Measurements from ENCODE around the gene ATRIP. TPM values are rescaled to one million over a fixed set of nuclear protein-coding genes. Genes with fewer than 3 reads are reported as not detected.

ATRIP gene
- total and polyA plus RNA-seq, 3 experiments from 2014 or later, result 13.4 to 22.8 (median 22.1) TPM

DNA sequence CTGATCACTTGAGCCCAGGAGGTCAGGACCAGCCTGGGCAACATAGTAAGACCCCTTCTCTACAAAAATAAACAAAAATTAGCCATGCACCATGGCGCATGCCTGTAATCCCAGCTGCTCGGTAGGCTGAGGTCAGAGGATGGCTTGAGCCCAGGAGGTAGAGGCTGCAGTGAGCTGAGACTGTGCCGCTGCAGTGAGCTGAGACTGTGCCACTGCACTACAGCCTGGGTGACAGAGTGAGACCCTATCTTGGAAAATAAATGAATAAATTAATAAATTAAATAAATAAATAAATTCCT lies 46.6 kb downstream of the ATRIP start:
- no peaks in the 10 kb centered on the region for H3K9me3 Mint-ChIP-seq
- H3K4me3 Mint-ChIP-seq, result no peak overlapping the region
- H3K36me3 Mint-ChIP-seq, result peaks cover 3 to 25% (median 4%) of the 10 kb centered on the region in 3 donors
- Histone ChIP-seq H3K27ac (ENCODE audit: low read depth, low read length) (no peak overlapping the region), H3K36me3 (ENCODE audit: insufficient read depth, low read length) (no peaks in the 10 kb centered on the region), H3K4me3 (ENCODE audit: low read length) (no peak overlapping the region), H3K27me3 (ENCODE audit: insufficient read depth, low read length, poor library complexity, severe bottlenecking) (no peaks in the 10 kb centered on the region), H3K9me3 (ENCODE audit: low read length) (no peaks in the 10 kb centered on the region), H3K4me1 (ENCODE audit: insufficient read depth, low read length) (no peaks in the 10 kb centered on the region)
- ChIA-PET POLR2A (no interaction called here), CTCF (interaction anchor here (1.3 kb wide), 1 partner anchor 14 kb away, joined by 4 read pairs; no protein-coding TSS in a partner anchor)
- no peaks in the 10 kb centered on the region for H3K27me3 Mint-ChIP-seq
- H3K27ac Mint-ChIP-seq, result no peak overlapping the region
- DNase-seq, result no peak
- H3K4me1 Mint-ChIP-seq, result peaks cover 0 to 3% (median 0%) of the 10 kb centered on the region in 3 donors

GRCh38 chr3:48500656-48501055 lies 54.1 kb downstream of the ATRIP start:
- no peaks in the 10 kb centered on the region for H3K27me3 Mint-ChIP-seq
- CTCF ChIA-PET, result interaction anchor here (1.3 to 2.1 kb wide), 2 partner anchors 65 to 100 kb away, joined by 6 to 11 read pairs; no protein-coding TSS in a partner anchor

GRCh38 chr3:48501196-48501595 lies 54.7 kb downstream of the ATRIP start:
- ChIA-PET CTCF (interaction anchor here (1.3 to 2.1 kb wide), 2 partner anchors 65 to 101 kb away, joined by 6 to 11 read pairs; no protein-coding TSS in a partner anchor), POLR2A (interaction anchor here (1.0 kb wide), 1 partner anchor 61 kb away, joined by 3 read pairs; the partner anchor contains the start of genes CCDC51 and TMA7)
- Histone ChIP-seq H3K4me3 (ENCODE audit: low read length) (no peak overlapping the region), H3K27ac (ENCODE audit: low read depth, low read length) (no peak overlapping the region), H3K9me3 (ENCODE audit: low read length) (no peaks in the 10 kb centered on the region), H3K4me1 (ENCODE audit: insufficient read depth, low read length) (peaks cover 25% of the 10 kb centered on the region), H3K27me3 (ENCODE audit: insufficient read depth, low read length, poor library complexity, severe bottlenecking) (no peaks in the 10 kb centered on the region), H3K36me3 (ENCODE audit: insufficient read depth, low read length) (no peaks in the 10 kb centered on the region)
- Mint-ChIP-seq H3K36me3 (peaks cover 0 to 15% (median 3%) of the 10 kb centered on the region in 3 donors), H3K9me3 (no peaks in the 10 kb centered on the region), H3K27me3 (no peaks in the 10 kb centered on the region), H3K4me1 (peaks cover 30 to 46% (median 45%) of the 10 kb centered on the region in 3 donors), H3K27ac (peak overlapping the region in 7 of 8 donors; percentile 35 to 93 (median 71)), H3K4me3 (peak overlapping the region in 2 of 7 donors; percentile 10 to 28)
- DNase-seq, result no peak

More at GRCh38 chr3:48500656-48501055, 54.1 kb downstream of the ATRIP start:
- Histone ChIP-seq H3K4me3 (ENCODE audit: low read length) (no peak overlapping the region), H3K9me3 (ENCODE audit: low read length) (no peaks in the 10 kb centered on the region), H3K36me3 (ENCODE audit: insufficient read depth, low read length) (no peaks in the 10 kb centered on the region), H3K27me3 (ENCODE audit: insufficient read depth, low read length, poor library complexity, severe bottlenecking) (no peaks in the 10 kb centered on the region), H3K4me1 (ENCODE audit: insufficient read depth, low read length) (peaks cover 25% of the 10 kb centered on the region), H3K27ac (ENCODE audit: low read depth, low read length) (no peak overlapping the region)
- Mint-ChIP-seq H3K4me1 (peaks cover 30 to 45% (median 43%) of the 10 kb centered on the region in 3 donors), H3K4me3 (peak overlapping the region in 1 of 7 donors; percentile 68), H3K9me3 (no peaks in the 10 kb centered on the region), H3K36me3 (peaks cover 0 to 15% (median 3%) of the 10 kb centered on the region in 3 donors), H3K27ac (peak overlapping the region in 6 of 8 donors; percentile 18 to 87 (median 78))
- DNase-seq, result no peak
- POLR2A ChIA-PET, result no interaction called here

- Mint-ChIP-seq H3K4me1 (peaks cover 33 to 55% (median 51%) of the 10 kb centered on the region in 3 donors), H3K27ac (peak overlapping the region; percentile 69 to 89 (median 84)), H3K9me3 (no peaks in the 10 kb centered on the region), H3K36me3 (peaks cover 0 to 15% (median 3%) of the 10 kb centered on the region in 3 donors), H3K4me3 (peak overlapping the region; percentile 13 to 88 (median 80)), H3K27me3 (no peaks in the 10 kb centered on the region)
- no peaks in the 10 kb centered on the region for H3K27me3 ChIP-seq (ENCODE audit: insufficient read depth, low read length, poor library complexity, severe bottlenecking)
- H3K4me3 ChIP-seq (ENCODE audit: low read length), result no peak overlapping the region
- no peak for DNase-seq
- CTCF ChIA-PET, result interaction anchor here (1.3 to 8.0 kb wide), 3 partner anchors 66 to 102 kb away, joined by 6 to 71 read pairs (median 11); no protein-coding TSS in a partner anchor
- H3K27ac ChIP-seq (ENCODE audit: low read depth, low read length), result no peak overlapping the region
- peaks cover 31% of the 10 kb centered on the region for H3K4me1 ChIP-seq (ENCODE audit: insufficient read depth, low read length)
- no peaks in the 10 kb centered on the region for H3K9me3 ChIP-seq (ENCODE audit: low read length)
- H3K36me3 ChIP-seq (ENCODE audit: insufficient read depth, low read length), result no peaks in the 10 kb centered on the region
- POLR2A ChIA-PET, result interaction anchor here (1.0 kb wide), 1 partner anchor 62 kb away, joined by 3 read pairs; the partner anchor contains the start of genes CCDC51 and TMA7
These were observed 55.6 kb downstream of the ATRIP start for GRCh38 chr3:48502121-48502520.

DNA sequence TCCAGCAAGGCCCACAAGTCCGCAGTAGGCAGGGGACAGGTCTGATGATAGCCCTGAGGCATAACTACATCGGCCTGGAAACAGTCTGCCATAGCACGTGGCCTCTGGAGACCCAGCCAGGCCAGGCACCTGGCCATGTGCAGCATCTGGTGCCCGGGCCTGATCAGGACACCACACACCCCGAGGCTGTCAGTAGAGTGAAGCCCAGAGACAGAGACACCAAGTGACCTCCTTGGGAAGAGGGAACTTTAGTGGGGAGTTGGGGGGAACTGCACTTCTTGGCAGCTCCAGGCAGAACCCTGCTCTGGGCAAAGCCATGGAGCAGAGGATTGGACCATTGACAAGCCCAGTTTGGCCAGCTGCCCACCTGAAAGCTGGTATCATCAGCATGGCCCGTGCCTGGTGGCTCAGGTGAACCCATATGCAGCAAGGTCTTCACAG lies 56.2 kb downstream of the ATRIP start:
- peaks cover 37% of the 10 kb centered on the region for H3K4me1 ChIP-seq (ENCODE audit: insufficient read depth, low read length)
- ChIA-PET POLR2A (interaction anchor here (2.1 kb wide), 1 partner anchor 63 kb away, joined by 8 read pairs; the partner anchor contains the start of genes CCDC51 and TMA7), CTCF (interaction anchor here (0.8 to 8.0 kb wide), 4 partner anchors 30 to 102 kb away, joined by 3 to 71 read pairs (median 6); partner anchors contain the start of genes CCDC51 and TMA7)
- H3K36me3 ChIP-seq (ENCODE audit: insufficient read depth, low read length), result no peaks in the 10 kb centered on the region
- no peaks in the 10 kb centered on the region for H3K9me3 ChIP-seq (ENCODE audit: low read length)
- Mint-ChIP-seq H3K27me3 (no peaks in the 10 kb centered on the region), H3K9me3 (no peaks in the 10 kb centered on the region), H3K36me3 (peaks cover 0 to 11% (median under 1%) of the 10 kb centered on the region in 3 donors), H3K4me1 (peaks cover 40 to 61% (median 58%) of the 10 kb centered on the region in 3 donors), H3K27ac (peak overlapping the region; percentile 77 to 93 (median 86)), H3K4me3 (peak overlapping the region; percentile 76 to 93 (median 83))
- no peak for DNase-seq
- no peaks in the 10 kb centered on the region for H3K27me3 ChIP-seq (ENCODE audit: insufficient read depth, low read length, poor library complexity, severe bottlenecking)
- H3K27ac ChIP-seq (ENCODE audit: low read depth, low read length), result no peak overlapping the region
- peak overlapping the region; percentile 60 for H3K4me3 ChIP-seq (ENCODE audit: low read length)

- peak overlapping the region; percentile 76 to 93 (median 83) for H3K4me3 Mint-ChIP-seq
- H3K27ac ChIP-seq (ENCODE audit: low read depth, low read length), result peak overlapping the region; percentile 51
- peaks cover 0 to 5% (median 0%) of the 10 kb centered on the region in 3 donors for H3K36me3 Mint-ChIP-seq
- peak in 1 of 5 donors; percentile 55 for DNase-seq
- H3K4me1 ChIP-seq (ENCODE audit: insufficient read depth, low read length), result peaks cover 43% of the 10 kb centered on the region
- no peaks in the 10 kb centered on the region for H3K27me3 Mint-ChIP-seq
- no peaks in the 10 kb centered on the region for H3K27me3 ChIP-seq (ENCODE audit: insufficient read depth, low read length, poor library complexity, severe bottlenecking)
- H3K36me3 ChIP-seq (ENCODE audit: insufficient read depth, low read length), result no peaks in the 10 kb centered on the region
- H3K9me3 Mint-ChIP-seq, result no peaks in the 10 kb centered on the region
- H3K9me3 ChIP-seq (ENCODE audit: low read length), result no peaks in the 10 kb centered on the region
- H3K4me1 Mint-ChIP-seq, result peaks cover 42 to 63% (median 59%) of the 10 kb centered on the region in 3 donors
- H3K27ac Mint-ChIP-seq, result peak overlapping the region; percentile 77 to 95 (median 88)
- ChIA-PET POLR2A (interaction anchor here (1.2 to 2.1 kb wide), 4 partner anchors 24 to 63 kb away, joined by 3 to 8 read pairs (median 6); partner anchors contain the start of genes ATRIP, CCDC51 and TMA7), CTCF (interaction anchor here (0.8 to 8.0 kb wide), 7 partner anchors 31 to 230 kb away, joined by 3 to 71 read pairs (median 8); partner anchors contain the start of genes CCDC51 and TMA7)
- peak overlapping the region; percentile 60 for H3K4me3 ChIP-seq (ENCODE audit: low read length)
These were observed 57.0 kb downstream of the ATRIP start for GRCh38 chr3:48503401-48504050.

DNA sequence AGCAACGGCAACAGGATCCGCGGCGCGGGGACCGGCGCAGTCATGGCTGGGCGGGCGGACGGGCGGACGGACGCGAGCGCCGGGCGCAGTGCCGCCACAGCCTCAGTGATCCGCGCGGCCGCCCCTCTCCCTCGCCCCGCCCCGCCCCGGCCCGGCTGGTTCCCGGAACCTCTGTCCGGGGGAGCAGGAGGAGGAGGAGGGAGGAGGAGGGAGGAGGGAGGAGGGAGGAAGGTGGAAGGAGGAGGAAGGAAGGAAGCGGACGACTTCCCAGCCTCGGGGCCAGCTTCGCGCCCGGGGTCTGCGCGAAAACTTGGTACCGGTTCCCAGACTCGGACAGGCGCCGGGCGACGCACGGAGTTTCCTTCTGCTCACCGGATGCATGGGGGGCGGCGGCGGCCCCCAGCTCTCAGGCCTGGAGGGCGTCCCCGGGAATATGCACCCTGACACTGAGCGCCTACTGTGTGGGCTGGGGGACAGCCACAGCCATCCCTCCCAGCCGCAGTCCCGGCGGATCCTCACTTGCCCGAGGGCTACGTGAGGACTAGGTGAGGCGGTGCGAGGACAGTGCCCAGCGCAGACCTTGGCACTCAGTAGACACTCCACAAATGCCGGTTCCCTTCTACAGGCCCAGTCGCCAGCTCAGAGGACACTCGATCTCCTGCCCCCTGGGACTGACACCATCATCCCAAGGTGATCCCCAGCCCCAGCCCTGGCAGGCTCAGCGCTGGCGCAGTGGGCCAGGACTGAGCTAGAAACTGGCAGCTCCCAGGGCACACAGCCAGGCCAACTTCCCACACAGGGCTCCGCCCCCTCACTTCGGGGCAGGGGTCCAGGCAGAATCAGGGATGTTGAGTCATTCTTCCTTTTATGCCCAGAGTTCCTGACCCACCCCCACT lies 57.8 kb downstream of the ATRIP start, which contains the start of gene SHISA5:
Gene SHISA5, minus strand, starts transcription at position 124 of the 896 bp plus-strand sequence. Its CDS starts 80 bp downstream, at position 44.
- H3K36me3 ChIP-seq (ENCODE audit: insufficient read depth, low read length), result no peaks in the 10 kb centered on the region
- peaks cover 42 to 63% (median 59%) of the 10 kb centered on the region in 3 donors for H3K4me1 Mint-ChIP-seq
- H3K27me3 ChIP-seq (ENCODE audit: insufficient read depth, low read length, poor library complexity, severe bottlenecking), result no peaks in the 10 kb centered on the region
- H3K4me3 Mint-ChIP-seq, result peak within 1 kb of the TSS; percentile 76 to 93 (median 83)
- H3K27ac ChIP-seq (ENCODE audit: low read depth, low read length), result peak within 1 kb of the TSS; percentile 51
- peaks cover 0 to 4% (median 0%) of the 10 kb centered on the region in 3 donors for H3K36me3 Mint-ChIP-seq
- H3K9me3 ChIP-seq (ENCODE audit: low read length), result no peaks in the 10 kb centered on the region
- no peaks in the 10 kb centered on the region for H3K27me3 Mint-ChIP-seq
- no peaks in the 10 kb centered on the region for H3K9me3 Mint-ChIP-seq
- peak within 1 kb of the TSS; percentile 60 for H3K4me3 ChIP-seq (ENCODE audit: low read length)
- CTCF ChIA-PET, result interaction anchor here (1.1 to 8.0 kb wide), 7 partner anchors 22 to 230 kb away, joined by 3 to 71 read pairs (median 8); partner anchors contain the start of genes CCDC51 and TMA7
- POLR2A ChIA-PET, result interaction anchor here (0.5 to 2.1 kb wide), 5 partner anchors 24 to 64 kb away, joined by 3 to 8 read pairs (median 5); partner anchors contain the start of genes ATRIP, CCDC51 and TMA7
- H3K27ac Mint-ChIP-seq, result peak within 1 kb of the TSS; percentile 77 to 95 (median 88)
- H3K4me1 ChIP-seq (ENCODE audit: insufficient read depth, low read length), result peaks cover 43% of the 10 kb centered on the region
- peak; percentile 39 to 72 (median 44) for DNase-seq

All from CD8-positive, alpha-beta memory T cell (primary cell).